Mesendoderm (in vitro differentiated cells): ENCODE measurements around the gene KCNJ9.

Experiments
- DNase-seq: peaks from one replicate; pipeline ENCODE4 v3.0.0; 2013
- H2AK5ac ChIP-seq: 2 replicates; pipeline ENCODE4 v1.6.1; 2013; ENCODE audit warnings: low read length, inconsistent platforms
- H2BK120ac ChIP-seq: 2 replicates; pipeline ENCODE4 v1.6.1; 2013; ENCODE audit warnings: low read depth, mild to moderate bottlenecking, low read length, moderate library complexity, mixed read lengths
- H2BK15ac ChIP-seq: replicated peaks from 2 replicates; pipeline ENCODE4 v1.6.1; 2013; ENCODE audit warnings: low read depth, mild to moderate bottlenecking, moderate library complexity
- H2BK5ac ChIP-seq: 2 replicates; pipeline ENCODE4 v1.6.1; 2013; ENCODE audit warnings: low read length, inconsistent platforms
- H3K18ac ChIP-seq: 2 replicates; pipeline ENCODE4 v1.6.1; 2013; ENCODE audit warnings: mild to moderate bottlenecking, low read length, mixed read lengths
- H3K23ac ChIP-seq: one replicate; pipeline ENCODE4 v1.6.1; 2013; ENCODE audit warnings: low read length
- H3K27ac ChIP-seq: 2 replicates; pipeline ENCODE4 v1.5.1; 2013; ENCODE audit warnings: low read depth, mild to moderate bottlenecking, inconsistent platforms, low read length, moderate library complexity
- H3K27me3 ChIP-seq: 2 replicates; pipeline ENCODE4 v1.6.1; 2013; ENCODE audit warnings: low read length, control low read depth, mild to moderate bottlenecking, inconsistent platforms; ENCODE audit not compliant: insufficient read depth, poor library complexity
- H3K36me3 ChIP-seq: 2 replicates; pipeline ENCODE4 v1.6.1; 2013; ENCODE audit warnings: low read length, inconsistent platforms; ENCODE audit not compliant: control insufficient read depth, insufficient read depth
- H3K4ac ChIP-seq: one replicate; pipeline ENCODE4 v1.6.1; 2013; ENCODE audit warnings: low read depth, mild to moderate bottlenecking, low read length, moderate library complexity
- H3K4me1 ChIP-seq: 2 replicates; pipeline ENCODE4 v1.6.1; 2013; ENCODE audit warnings: low read depth, low read length, inconsistent platforms; ENCODE audit not compliant: control insufficient read depth
- H3K4me2 ChIP-seq: 2 replicates; pipeline ENCODE4 v1.6.1; 2013; ENCODE audit warnings: low read length
- H3K4me3 ChIP-seq: 2 replicates; pipeline ENCODE4 v1.5.1; 2013; ENCODE audit warnings: mild to moderate bottlenecking, low read length
- H3K56ac ChIP-seq: one replicate; pipeline ENCODE4 v1.6.1; 2013; ENCODE audit warnings: low read length
- H3K79me1 ChIP-seq: 2 replicates; pipeline ENCODE4 v1.6.1; 2013; ENCODE audit warnings: low read length, inconsistent platforms
- H3K79me2 ChIP-seq: 2 replicates; pipeline ENCODE4 v1.6.1; 2013; ENCODE audit warnings: mild to moderate bottlenecking, low read length; ENCODE audit not compliant: control insufficient read depth, insufficient read depth
- H3K9ac ChIP-seq: 2 replicates; pipeline ENCODE4 v1.6.1; 2013; ENCODE audit warnings: low read length, inconsistent platforms
- H4K5ac ChIP-seq: one replicate; pipeline ENCODE4 v1.6.1; 2013; ENCODE audit warnings: low read length
- H4K8ac ChIP-seq: one replicate; pipeline ENCODE4 v1.6.1; 2013; ENCODE audit warnings: low read depth, mild to moderate bottlenecking, control low read depth, low read length, moderate library complexity
- WGBS: extraction: QIAGEN DNeasy Blood & Tissue Kit; methylation state at CpG from one replicate; pipeline ENCODE4 v1.1.7; 2013; ENCODE audit warnings: low lambda C conversion rate, missing lambda C conversion rate; ENCODE audit not compliant: insufficient coverage; ENCODE audit errors: extremely low coverage; 5-methylcytosine and 5-hydroxymethylcytosine counted together

The KCNJ9 gene

GRCh38 chr1:160136926-160137200 lies 55.5 kb downstream of the KCNJ9 start:
- Histone ChIP-seq H2BK120ac (no peak overlapping the region), H3K27ac (no peak overlapping the region)

GRCh38 chr1:160137216-160137862 lies 56.0 kb downstream of the KCNJ9 start:
- no peak overlapping the region for H2BK15ac ChIP-seq
- no peaks in the 10 kb centered on the region for H3K4me1 ChIP-seq
- H3K4ac ChIP-seq = no peak overlapping the region
- H3K79me2 ChIP-seq = no peaks in the 10 kb centered on the region
- H3K9ac ChIP-seq = no peak overlapping the region
- no peak overlapping the region for H4K5ac ChIP-seq
- no peak for DNase-seq
- no peak overlapping the region for H2BK5ac ChIP-seq
- H3K56ac ChIP-seq = no peak overlapping the region
- no peak overlapping the region for H3K23ac ChIP-seq
- no peak overlapping the region for H2AK5ac ChIP-seq
- H3K4me3 ChIP-seq = no peak overlapping the region
- H3K79me1 ChIP-seq = no peaks in the 10 kb centered on the region
- no peak overlapping the region for H3K27ac ChIP-seq
- H2BK120ac ChIP-seq = no peak overlapping the region
- no peaks in the 10 kb centered on the region for H3K27me3 ChIP-seq
- no CpG with 5 or more reads among the region's 8 CpGs for WGBS
- H3K18ac ChIP-seq = no peak overlapping the region
- no peak overlapping the region for H3K4me2 ChIP-seq
- no peak overlapping the region for H4K8ac ChIP-seq
- no peaks in the 10 kb centered on the region for H3K36me3 ChIP-seq

More at GRCh38 chr1:160136926-160137200, 55.5 kb downstream of the KCNJ9 start:
- H3K4me3 ChIP-seq = no peak overlapping the region
- no peaks in the 10 kb centered on the region for H3K27me3 ChIP-seq
- no peaks in the 10 kb centered on the region for H3K4me1 ChIP-seq
- no peak overlapping the region for H2AK5ac ChIP-seq
- H3K79me2 ChIP-seq = no peaks in the 10 kb centered on the region
- no peak overlapping the region for H3K23ac ChIP-seq
- H3K9ac ChIP-seq = no peak overlapping the region
- H2BK5ac ChIP-seq = no peak overlapping the region
- H3K79me1 ChIP-seq = no peaks in the 10 kb centered on the region
- no peak for DNase-seq
- H3K18ac ChIP-seq = no peak overlapping the region
- no peak overlapping the region for H3K4me2 ChIP-seq
- H3K56ac ChIP-seq = no peak overlapping the region
- no peak overlapping the region for H4K5ac ChIP-seq
- no CpG with 5 or more reads among the region's 5 CpGs for WGBS
- H3K4ac ChIP-seq = no peak overlapping the region
- H2BK15ac ChIP-seq = no peak overlapping the region
- no peaks in the 10 kb centered on the region for H3K36me3 ChIP-seq
- H4K8ac ChIP-seq = no peak overlapping the region

- Histone ChIP-seq H3K36me3 (no peaks in the 10 kb centered on the region), H3K4ac (no peak overlapping the region), H3K4me3 (no peak overlapping the region), H3K9ac (no peak overlapping the region), H3K4me2 (no peak overlapping the region), H3K27me3 (no peaks in the 10 kb centered on the region), H3K4me1 (no peaks in the 10 kb centered on the region), H3K79me2 (no peaks in the 10 kb centered on the region), H4K5ac (no peak overlapping the region), H3K56ac (no peak overlapping the region), H2BK120ac (no peak overlapping the region), H3K18ac (no peak overlapping the region), H3K23ac (no peak overlapping the region), H4K8ac (no peak overlapping the region), H3K79me1 (no peaks in the 10 kb centered on the region), H2AK5ac (no peak overlapping the region), H2BK5ac (no peak overlapping the region), H2BK15ac (no peak overlapping the region), H3K27ac (no peak overlapping the region)
- DNase-seq = no peak
- WGBS = no CpG with 5 or more reads among the region's 8 CpGs
Observed at GRCh38 chr1:160139840-160140239, 58.5 kb downstream of the KCNJ9 start.
